Pancreas (tissue), 10 donors: ENCODE data around the gene SLC27A4. TPM values are rescaled to one million over a fixed set of nuclear protein-coding genes. Genes with fewer than 3 reads are reported as not detected.
A peak's percentile ranks its signal among the peaks of the same experiment; 100 is the strongest.

Experiments used
- ATAC-seq, 4 donors: fragments of 200-7000 bp; cut with Tn5 transposase; one replicate each; pipeline versions ENCODE4 v1.8.0 to v1.9.1; 2020; ENCODE audit warnings: mild to moderate bottlenecking in 4 of 4, moderate library complexity in 4 of 4
- DNase-seq, 6 donors: peaks; one replicate each; pipeline ENCODE4 v3.0.0-alpha.2; 2020
- FAIRE-seq: peaks from 2 replicates; lab custom pipeline; 2012; peaks lifted over from hg19 to GRCh38; lab: Jason Lieb, UNC
- H3K27ac ChIP-seq, 4 donors: fragments of 200-600 bp; sonication (generic); 1 replicate in 3 of 4; 2 replicates in 1 of 4; pipeline versions ENCODE4 v1.5.0 to v1.8.0; 2020
- H3K27me3 ChIP-seq, 4 donors: fragments of 200-600 bp; one replicate each; pipeline ENCODE4 v1.8.0; 2021
- H3K36me3 ChIP-seq, 3 donors: fragments of 200-600 bp; sonication (generic) in 1 of 3; one replicate each; pipeline versions ENCODE4 v1.5.0 to v1.8.0; 2020 to 2021
- H3K4me1 ChIP-seq, 3 donors: fragments of 200-600 bp; one replicate each; pipeline ENCODE4 v1.8.0; 2021
- H3K4me3 ChIP-seq, 4 donors: fragments of 200-600 bp; sonication (generic) in 2 of 4; one replicate each; pipeline versions ENCODE4 v1.5.0 to v1.8.0; 2020 to 2021
- H3K9me3 ChIP-seq, 4 donors: fragments of 200-600 bp; one replicate each; pipeline ENCODE4 v1.8.0; 2021
- WGBS, 2 donors: extraction: QIAGEN DNeasy Blood & Tissue Kit; methylation state at CpG; one replicate each; pipeline ENCODE4 v1.1.7; 2013; 5-methylcytosine and 5-hydroxymethylcytosine counted together
- intact Hi-C, 3 donors: fragments of 100-400 bp; cut with DNase I; formaldehyde crosslinking; loops; one replicate each; pipeline versions ENCODE4 v1.11.1 to v1.14.2; 2022
- polyA plus RNA-seq, 2 donors: library from polyadenylated mRNA; stranded (reverse); fragments of 200-250 nt; gene quantifications; one replicate each; pipeline ENCODE4 v1.2.3, GENCODE V29; 2013
- total RNA-seq, 6 donors: library from RNA; stranded (reverse); fragmentation: NEBNext Ultra II Directional in 4 of 6; extraction: Animal tissue kit (Norgen Biotek cat#: 25700) in 4 of 6; gene quantifications; one replicate each; pipeline versions ENCODE4 v1.2.1 to v1.2.4, GENCODE V29; 2021 to 2023
- TF ChIP-seq, protein P1 (sequence below), 4 donors: fragments of 200-600 bp; sonication (generic) in 3 of 4; IDR thresholded peaks; one replicate each; pipeline versions ENCODE4 v1.5.0 to v1.8.0; 2021; ENCODE audit warnings: antibody characterized with exemption in 4 of 4
- donor health status: healthy with polysubstance abuse.
- donor health status: DM: no; HTN: no; CAD: no; lungs with moderate emphysema.
- donor health status: DM: no; HTN: no; CAD: no.
- donor health status: control.
- donor health status: control.
- donor health status: Bipolar disorder and iron deficiency.
- donor health status: DM: yes; HTN: yes; CAD: no.
- donor health status: DM: no; HTN: no; CAD: no.
- donor health status: DM: no; HTN: no; CAD: no.
- donor health status: DM: yes; HTN: yes; CAD: no.

Gene SLC27A4
- total and polyA plus RNA-seq, 8 donors: 9.6 to 32.9 (median 13.2) TPM

DNA sequence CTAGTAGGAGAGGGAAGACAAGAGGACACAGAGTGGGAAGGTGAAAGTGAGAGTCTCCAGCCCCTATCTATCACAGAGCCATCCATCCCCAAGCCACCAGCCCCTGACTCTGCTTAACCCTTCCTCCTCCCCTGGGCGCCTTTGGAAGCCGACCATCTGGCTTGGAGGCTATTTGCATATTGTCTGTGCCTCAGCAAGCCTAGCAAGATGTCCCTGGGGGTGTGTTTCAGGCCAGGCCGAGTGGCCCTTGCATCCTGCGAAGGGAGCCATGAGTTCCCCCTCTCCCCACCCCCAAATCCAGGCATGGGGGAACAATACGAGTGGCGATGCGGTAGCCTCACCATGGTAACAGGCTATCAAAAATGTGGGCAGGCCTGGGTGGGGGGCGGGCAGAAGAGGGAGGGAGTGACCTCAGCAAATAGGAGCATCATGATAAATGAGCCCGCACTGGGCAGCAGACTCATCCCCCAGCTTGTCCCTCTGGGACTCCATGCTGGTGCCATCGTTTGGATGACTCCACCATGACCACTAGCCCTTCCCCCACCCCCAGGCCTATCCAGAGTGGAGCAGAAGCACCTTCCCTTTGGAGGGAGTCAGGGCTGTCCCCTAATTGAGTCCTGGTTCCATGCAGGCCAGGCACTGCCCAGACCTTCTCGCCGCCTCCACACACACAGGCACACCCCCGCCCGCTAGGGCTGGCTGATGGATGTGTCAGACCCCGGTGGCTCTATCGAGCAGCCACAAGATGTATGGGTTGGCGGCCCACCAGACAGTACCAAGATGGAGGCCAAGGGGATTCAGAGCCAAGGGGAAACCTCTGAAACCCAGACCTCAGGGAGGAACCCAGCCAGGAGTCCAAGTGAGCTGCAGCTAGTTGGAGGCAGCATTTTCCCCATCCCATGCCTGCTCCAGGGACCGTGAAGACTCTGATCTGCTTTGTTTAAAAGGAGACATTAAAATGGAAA lies 45.5 kb downstream of the SLC27A4 start:
- H3K27ac ChIP-seq: no peak overlapping the region
- H3K4me1 ChIP-seq: no peaks in the 10 kb centered on the region
- peaks cover 0 to 29% (median 15%) of the 10 kb centered on the region in 3 donors for H3K36me3 ChIP-seq
- 82 to 90% methylated on average over 18 of the region's 18 CpGs for WGBS, 2 donors
- intact Hi-C loops: no loop called here
- ATAC-seq (no peak), FAIRE-seq (no peak), DNase-seq (no peak)
- H3K4me3 ChIP-seq: no peak overlapping the region
- H3K9me3 ChIP-seq: no peaks in the 10 kb centered on the region
- no peaks in the 10 kb centered on the region for H3K27me3 ChIP-seq
- TF ChIP-seq, protein P1, sequence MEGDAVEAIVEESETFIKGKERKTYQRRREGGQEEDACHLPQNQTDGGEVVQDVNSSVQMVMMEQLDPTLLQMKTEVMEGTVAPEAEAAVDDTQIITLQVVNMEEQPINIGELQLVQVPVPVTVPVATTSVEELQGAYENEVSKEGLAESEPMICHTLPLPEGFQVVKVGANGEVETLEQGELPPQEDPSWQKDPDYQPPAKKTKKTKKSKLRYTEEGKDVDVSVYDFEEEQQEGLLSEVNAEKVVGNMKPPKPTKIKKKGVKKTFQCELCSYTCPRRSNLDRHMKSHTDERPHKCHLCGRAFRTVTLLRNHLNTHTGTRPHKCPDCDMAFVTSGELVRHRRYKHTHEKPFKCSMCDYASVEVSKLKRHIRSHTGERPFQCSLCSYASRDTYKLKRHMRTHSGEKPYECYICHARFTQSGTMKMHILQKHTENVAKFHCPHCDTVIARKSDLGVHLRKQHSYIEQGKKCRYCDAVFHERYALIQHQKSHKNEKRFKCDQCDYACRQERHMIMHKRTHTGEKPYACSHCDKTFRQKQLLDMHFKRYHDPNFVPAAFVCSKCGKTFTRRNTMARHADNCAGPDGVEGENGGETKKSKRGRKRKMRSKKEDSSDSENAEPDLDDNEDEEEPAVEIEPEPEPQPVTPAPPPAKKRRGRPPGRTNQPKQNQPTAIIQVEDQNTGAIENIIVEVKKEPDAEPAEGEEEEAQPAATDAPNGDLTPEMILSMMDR (IDR thresholded peaks at IDR 0.05): no peak

DNA sequence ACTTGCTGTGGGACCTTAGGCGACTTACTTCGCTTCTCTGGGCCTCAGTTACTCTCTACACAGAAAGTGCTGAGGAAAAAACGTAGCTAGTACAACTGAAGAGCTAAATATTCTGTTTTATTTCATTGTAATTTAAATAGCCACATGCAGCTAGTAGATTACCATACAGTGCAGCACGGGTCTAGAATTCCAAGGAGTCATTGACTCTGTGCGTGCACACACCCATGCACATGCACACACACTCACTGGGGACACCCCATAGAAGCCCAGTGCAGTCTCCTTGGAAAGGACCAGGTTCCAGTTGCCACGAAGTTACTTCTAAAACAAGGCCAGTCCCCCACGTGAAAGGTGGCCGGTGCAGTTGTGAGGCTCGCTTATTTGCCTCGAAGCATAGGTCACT lies 47.8 kb downstream of the SLC27A4 start:
- Histone ChIP-seq H3K4me3 (no peak overlapping the region), H3K27me3 (no peaks in the 10 kb centered on the region), H3K36me3 (peaks cover 0 to 36% (median 15%) of the 10 kb centered on the region in 3 donors), H3K27ac (no peak overlapping the region), H3K9me3 (no peaks in the 10 kb centered on the region), H3K4me1 (no peaks in the 10 kb centered on the region)
- TF ChIP-seq, protein P1 (IDR thresholded peaks at IDR 0.05): no peak
- no peak for FAIRE-seq
- WGBS, 2 donors: 87 to 92% methylated on average over 10 of the region's 10 CpGs
- no peak for ATAC-seq
- no peak for DNase-seq
- intact Hi-C loops: no loop called here

DNA sequence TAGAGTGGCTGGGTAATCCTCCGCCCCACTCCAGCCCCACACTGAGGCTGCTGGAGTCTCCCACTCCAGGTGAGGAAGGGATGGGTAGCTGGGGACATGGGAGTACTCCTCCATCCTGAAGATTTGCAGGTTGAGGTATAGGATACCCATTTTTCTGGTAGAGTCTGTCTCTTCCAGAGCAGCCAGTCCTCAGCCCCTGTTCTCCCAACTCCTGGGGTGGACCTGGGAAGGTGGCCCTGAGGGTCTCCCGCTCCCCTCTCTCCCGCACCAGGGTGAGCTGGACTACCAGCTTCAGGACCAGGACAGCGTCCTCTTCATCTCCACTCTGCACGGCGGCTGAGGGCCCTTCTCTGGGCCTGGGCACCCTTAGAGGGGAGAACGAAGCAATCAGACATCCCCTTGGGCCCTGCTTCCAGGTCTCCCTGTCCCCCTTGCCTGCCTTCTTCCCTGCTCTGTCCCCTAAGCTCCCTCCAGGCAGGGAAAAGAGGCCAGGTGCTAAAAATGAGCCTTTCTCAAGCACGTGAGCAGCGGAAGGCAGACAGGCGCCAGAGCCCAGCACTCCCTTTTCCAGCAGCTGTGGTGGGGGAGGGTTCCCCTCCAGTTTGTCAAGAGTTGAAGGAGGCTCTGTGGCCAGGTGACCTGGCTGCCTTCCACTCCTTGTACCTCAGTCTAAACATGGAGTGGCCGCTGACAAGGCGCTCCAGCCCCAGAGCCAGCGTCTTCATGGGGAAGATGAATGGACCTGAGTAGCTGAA lies 49.2 kb downstream of the SLC27A4 start:
- intact Hi-C loops: no loop called here
- peaks cover 0 to 36% (median 15%) of the 10 kb centered on the region in 3 donors for H3K36me3 ChIP-seq
- H3K9me3 ChIP-seq: no peaks in the 10 kb centered on the region
- no peaks in the 10 kb centered on the region for H3K27me3 ChIP-seq
- DNase-seq (no peak), FAIRE-seq (no peak), ATAC-seq (peak in 1 of 4 donors; percentile 24)
- H3K4me1 ChIP-seq: no peaks in the 10 kb centered on the region
- H3K4me3 ChIP-seq: no peak overlapping the region
- TF ChIP-seq, protein P1 (IDR thresholded peaks at IDR 0.05): no peak
- WGBS, 2 donors: 87 to 88% methylated on average over 13 of the region's 13 CpGs
- no peak overlapping the region for H3K27ac ChIP-seq

DNA sequence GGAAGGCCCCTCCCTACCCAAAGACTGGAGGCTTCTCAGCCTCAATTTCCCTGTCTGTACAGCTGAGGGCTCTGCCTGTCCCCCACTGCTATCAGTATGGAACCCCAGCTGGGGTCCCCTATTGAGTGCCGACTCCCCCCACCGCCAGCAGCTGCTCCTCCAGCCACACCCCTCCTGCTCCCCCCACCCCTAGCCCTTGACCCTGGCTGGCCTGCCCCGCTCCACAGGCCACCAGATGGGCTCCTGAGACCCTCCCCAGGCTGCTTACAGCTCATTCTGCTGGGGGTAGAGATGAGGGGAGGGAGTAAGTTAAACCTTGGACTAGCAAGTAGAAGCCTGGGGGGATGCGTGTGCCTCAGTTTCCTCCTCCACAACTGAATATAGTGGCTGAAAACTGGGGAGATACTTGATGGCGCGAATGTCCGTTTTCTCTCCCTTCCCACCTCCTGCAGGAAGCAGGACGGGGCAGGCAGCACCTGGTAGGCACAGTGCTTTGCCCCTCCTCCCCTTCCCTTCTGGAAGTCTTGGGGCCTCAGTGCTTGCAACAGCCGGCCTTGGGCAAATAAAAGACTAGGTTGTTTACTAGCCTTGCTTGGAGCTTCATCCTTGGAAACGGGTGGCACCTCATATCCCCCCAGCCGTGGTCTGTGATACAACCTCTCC lies 50.0 kb downstream of the SLC27A4 start:
- peaks cover 0 to 36% (median 15%) of the 10 kb centered on the region in 3 donors for H3K36me3 ChIP-seq
- TF ChIP-seq, protein P1 (IDR thresholded peaks at IDR 0.05): no peak
- H3K4me3 ChIP-seq: no peak overlapping the region
- H3K9me3 ChIP-seq: no peaks in the 10 kb centered on the region
- no peaks in the 10 kb centered on the region for H3K27me3 ChIP-seq
- ATAC-seq (no peak), FAIRE-seq (no peak), DNase-seq (no peak)
- intact Hi-C loops: no loop called here
- H3K27ac ChIP-seq: no peak overlapping the region
- whole genome bisulfite sequencing, 2 donors: 86 to 87% methylated on average over 11 of the region's 11 CpGs
- no peaks in the 10 kb centered on the region for H3K4me1 ChIP-seq
